ENCODE data around the gene NDUFA13.

Gene NDUFA13

GRCh38 chr19:19486343-19487076 lies 29.5 kb upstream of the NDUFA13 start:
- peaks cover 11% of the 10 kb centered on the region; the same call in 1 of the 2 replicates for H3K4me1 ChIP-seq (ENCODE audit: low read length)

GRCh38 chr19:19487077-19487949 lies 28.7 kb upstream of the NDUFA13 start:
- peaks cover 50% of the 10 kb centered on the region for H3K79me2 ChIP-seq (ENCODE audit: low read length)
- no peaks in the 10 kb centered on the region for H3K36me3 ChIP-seq (replicated peaks; ENCODE audit: insufficient read depth, low read length)
- H3K27ac ChIP-seq (ENCODE audit: low read length) = no peak overlapping the region
- DNase-seq = no peak
- H2AFZ ChIP-seq (ENCODE audit: low read length) = no peak overlapping the region
- H3F3A ChIP-seq (ENCODE audit: insufficient read depth, low read length) = peaks cover 11% of the 10 kb centered on the region; the same call in 1 of the 2 replicates
- no peaks in the 10 kb centered on the region for H3K9me3 ChIP-seq (replicated peaks; ENCODE audit: insufficient read depth, low read length)
- no peak overlapping the region for H3K4me3 ChIP-seq (ENCODE audit: low read length)
- TF ChIP-seq EZH2phosphoT487 (IDR thresholded peaks at IDR 0.05; ENCODE audit: low read length) = no peak
- TF ChIP-seq CTCF (IDR thresholded peaks at IDR 0.05; ENCODE audit: low read length) = no peak
- TF ChIP-seq EZH2 (optimal IDR thresholded peaks at IDR 0.05; ENCODE audit: low read depth, low read length) = no peak
- no peaks in the 10 kb centered on the region; the same call in 1 of the 2 replicates for H4K20me1 ChIP-seq (ENCODE audit: insufficient read depth, low read length)
- H3K4me2 ChIP-seq (ENCODE audit: low read depth, low read length) = no peak overlapping the region
- no peaks in the 10 kb centered on the region for H3K27me3 ChIP-seq (replicated peaks; ENCODE audit: insufficient read depth, low read length)
- no peak overlapping the region for H3K9ac ChIP-seq (ENCODE audit: low read length)
- H3K9me2 ChIP-seq (replicated peaks; ENCODE audit: insufficient read depth, low read length) = no peaks in the 10 kb centered on the region
- H3K4me1 ChIP-seq (ENCODE audit: low read length) = peaks cover 11% of the 10 kb centered on the region; the same call in 1 of the 2 replicates

More at GRCh38 chr19:19486343-19487076, 29.5 kb upstream of the NDUFA13 start:
- Histone ChIP-seq H2AFZ (ENCODE audit: low read length) (no peak overlapping the region), H3K4me3 (ENCODE audit: low read length) (no peak overlapping the region), H3K36me3 (replicated peaks; ENCODE audit: insufficient read depth, low read length) (no peaks in the 10 kb centered on the region), H3K9me2 (replicated peaks; ENCODE audit: insufficient read depth, low read length) (no peaks in the 10 kb centered on the region), H3K4me2 (ENCODE audit: low read depth, low read length) (no peak overlapping the region), H3K27me3 (replicated peaks; ENCODE audit: insufficient read depth, low read length) (no peaks in the 10 kb centered on the region), H3F3A (ENCODE audit: insufficient read depth, low read length) (peaks cover 11% of the 10 kb centered on the region; the same call in 1 of the 2 replicates), H4K20me1 (ENCODE audit: insufficient read depth, low read length) (no peaks in the 10 kb centered on the region; the same call in 1 of the 2 replicates), H3K9me3 (replicated peaks; ENCODE audit: insufficient read depth, low read length) (no peaks in the 10 kb centered on the region), H3K27ac (ENCODE audit: low read length) (no peak overlapping the region), H3K9ac (ENCODE audit: low read length) (no peak overlapping the region), H3K79me2 (ENCODE audit: low read length) (peaks cover 47% of the 10 kb centered on the region)
- no peak for DNase-seq
- TF ChIP-seq EZH2phosphoT487 (IDR thresholded peaks at IDR 0.05; ENCODE audit: low read length) (no peak), EZH2 (optimal IDR thresholded peaks at IDR 0.05; ENCODE audit: low read depth, low read length) (no peak), CTCF (IDR thresholded peaks at IDR 0.05; ENCODE audit: low read length) (no peak)

- Histone ChIP-seq H3K27ac (ENCODE audit: low read length) (no peak overlapping the region), H3K27me3 (replicated peaks; ENCODE audit: insufficient read depth, low read length) (no peaks in the 10 kb centered on the region), H2AFZ (ENCODE audit: low read length) (no peak overlapping the region), H3K4me1 (ENCODE audit: low read length) (peaks cover 11% of the 10 kb centered on the region; the same call in 1 of the 2 replicates), H3F3A (ENCODE audit: insufficient read depth, low read length) (peaks cover 11% of the 10 kb centered on the region; the same call in 1 of the 2 replicates), H3K9me3 (replicated peaks; ENCODE audit: insufficient read depth, low read length) (no peaks in the 10 kb centered on the region), H4K20me1 (ENCODE audit: insufficient read depth, low read length) (no peaks in the 10 kb centered on the region; the same call in 1 of the 2 replicates), H3K36me3 (replicated peaks; ENCODE audit: insufficient read depth, low read length) (no peaks in the 10 kb centered on the region), H3K4me2 (ENCODE audit: low read depth, low read length) (no peak overlapping the region), H3K9ac (ENCODE audit: low read length) (no peak overlapping the region), H3K4me3 (ENCODE audit: low read length) (no peak overlapping the region), H3K9me2 (replicated peaks; ENCODE audit: insufficient read depth, low read length) (no peaks in the 10 kb centered on the region), H3K79me2 (ENCODE audit: low read length) (peaks cover 44% of the 10 kb centered on the region)
- no peak for TF ChIP-seq EZH2 (optimal IDR thresholded peaks at IDR 0.05; ENCODE audit: low read depth, low read length)
- no peak for TF ChIP-seq CTCF (IDR thresholded peaks at IDR 0.05; ENCODE audit: low read length)
- TF ChIP-seq EZH2phosphoT487 (IDR thresholded peaks at IDR 0.05; ENCODE audit: low read length) = no peak
- no peak for DNase-seq
Measured at GRCh38 chr19:19487950-19488874, 27.8 kb upstream of the NDUFA13 start.
